Measurements from ENCODE around the gene TRUB2. TPM values are rescaled to one million over a fixed set of nuclear protein-coding genes. Genes with fewer than 3 reads are reported as not detected.

The TRUB2 gene
- total and polyA plus RNA-seq, 2 of the 8 experiments (the other 6 are each of a cell fraction or from before 2014, with no cell fraction given) = 20.7 to 37.8 TPM

DNA sequence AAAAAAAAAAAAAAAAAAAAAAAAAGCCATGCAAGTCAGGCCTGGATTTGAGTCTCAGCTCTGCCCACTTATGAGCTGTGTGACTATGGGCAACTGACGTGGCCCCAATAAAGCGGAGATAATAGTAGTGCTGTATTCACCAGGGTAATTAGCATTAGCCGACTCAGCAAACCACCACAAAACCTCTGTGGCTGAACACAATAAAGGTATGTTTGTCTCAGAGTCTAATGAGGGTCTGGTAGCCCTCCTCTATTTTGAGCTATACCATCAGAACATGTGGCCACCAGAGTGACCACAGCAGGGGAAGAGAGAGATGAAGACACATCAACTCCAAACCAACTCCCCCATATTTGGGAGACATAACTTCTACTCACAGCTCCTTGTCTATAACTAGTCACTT lies 30.2 kb downstream of the TRUB2 start:
- Histone ChIP-seq H2BK20ac (ENCODE audit: low read length) (no peak overlapping the region), H4K91ac (replicated peaks; ENCODE audit: insufficient read length, low read length) (no peak overlapping the region), H3K9me3 (ENCODE audit: insufficient read depth in 2 of 2, low read depth in 1 of 2, low read length in 1 of 2) (no peaks in the 10 kb centered on the region), H3K4ac (replicated peaks; ENCODE audit: insufficient read length, low read depth, low read length) (no peak overlapping the region), H3K56ac (replicated peaks; ENCODE audit: insufficient read length, low read depth, low read length) (no peak overlapping the region), H3K79me1 (ENCODE audit: low read depth, low read length) (no peaks in the 10 kb centered on the region), H2BK120ac (replicated peaks; ENCODE audit: low read depth, low read length) (no peak overlapping the region), H3K18ac (ENCODE audit: extremely low read depth, low read length) (no peak overlapping the region), H2BK12ac (ENCODE audit: low read depth, low read length) (no peak overlapping the region), H4K8ac (ENCODE audit: extremely low read depth, insufficient read depth, low read length) (no peak overlapping the region), H2AFZ (ENCODE audit: low read length) (no peak overlapping the region), H4K5ac (ENCODE audit: insufficient read length, low read depth, low read length) (no peak overlapping the region), H3K27ac (ENCODE audit: low read depth, low read length) (no peak overlapping the region), H2AK5ac (ENCODE audit: low read depth, low read length) (no peak overlapping the region), H3K4me3 (ENCODE audit: extremely low read depth in 1 of 4, insufficient read depth in 2 of 4, low read depth in 3 of 4, low read length in 4 of 4) (no peak overlapping the region), H3K79me2 (ENCODE audit: control insufficient read depth in 1 of 2, insufficient read depth in 2 of 2, low read length in 2 of 2) (no peaks in the 10 kb centered on the region), H3K4me2 (ENCODE audit: insufficient read depth in 1 of 2, low read depth in 2 of 2, low read length in 2 of 2) (no peak overlapping the region), H3K23me2 (ENCODE audit: low read depth, low read length) (no peaks in the 10 kb centered on the region), H3K36me3 (ENCODE audit: control insufficient read depth in 2 of 4, insufficient read depth in 4 of 4, low read length in 3 of 4) (peaks cover 0 to 9% (median 3%) of the 10 kb centered on the region in 4 experiments; a peak in 5 of 8 replicates), H4K20me1 (replicated peaks in 1 of 2; ENCODE audit: control insufficient read depth in 1 of 2, insufficient read depth in 2 of 2, low read length in 2 of 2) (peaks cover 1 to 3% of the 10 kb centered on the region in 2 experiments), H3K23ac (ENCODE audit: insufficient read length) (no peak overlapping the region), H2BK5ac (ENCODE audit: low read depth, low read length) (no peak overlapping the region), H3K14ac (ENCODE audit: insufficient read length) (no peak overlapping the region), H3K4me1 (replicated peaks in 1 of 4; ENCODE audit: control insufficient read depth in 3 of 4, insufficient read depth in 4 of 4, low read length in 3 of 4) (no peaks in the 10 kb centered on the region), H3K9ac (replicated peaks in 1 of 4; ENCODE audit: extremely low read depth in 1 of 4, low read depth in 3 of 4, low read length in 3 of 4) (no peak overlapping the region), H3K27me3 (replicated peaks in 1 of 4; ENCODE audit: control insufficient read depth in 3 of 4, extremely low read depth in 1 of 4, insufficient read depth in 3 of 4, low read length in 3 of 4) (no peaks in the 10 kb centered on the region), H2BK15ac (ENCODE audit: low read length) (no peak overlapping the region)
- ChIA-PET CTCF (ENCODE audit: partially characterized antibody) (interaction anchor here (0.6 to 6.9 kb wide), 14 partner anchors 8 to 297 kb away, joined by 3 to 78 read pairs (median 3); no protein-coding TSS in a partner anchor), POLR2A (ENCODE audit: partially characterized antibody) (interaction anchor here (0.6 to 1.5 kb wide), 6 partner anchors 11 to 279 kb away, joined by 3 to 5 read pairs (median 4); partner anchors contain the start of genes GOLGA2 and SWI5)
- FAIRE-seq (no peak), DNase-seq (ENCODE audit: low read depth in 1 of 2, low spot score in 2 of 2) (no peak)
- TF ChIP-seq CHD2 (IDR thresholded peaks at IDR 0.05; ENCODE audit: low read length) (no peak), MAFK (IDR thresholded peaks at IDR 0.05; ENCODE audit: low read depth, low read length) (peak; percentile 39; the same call in 1 of the 2 replicates)
- WGBS, 2 experiments (ENCODE audit: extremely low coverage in 1 of 2, insufficient coverage in 1 of 2, insufficient read length in 1 of 2, insufficient replicate concordance in 2 of 2, low coverage in 1 of 2, low lambda C conversion rate in 2 of 2, missing lambda C conversion rate in 1 of 2) = 98% methylated on average over 3 of the region's 3 CpGs; no CpG with 5 or more reads in 1 of the 2 experiments
